GM18499 (cell line): ENCODE results near the gene NUDT13.

ENCODE experiments used
- ATAC-seq: cut with Tn5 transposase; IDR thresholded peaks from one replicate; pipeline ENCODE4 v1.9.1; 2021; ENCODE audit warnings: moderate number of reproducible peaks; ENCODE audit not compliant: insufficient read depth, unreplicated experiment

Gene NUDT13

GRCh38 chr10:73161079-73161478, 50.8 kb downstream of the NUDT13 start:
- no peak for ATAC-seq

- ATAC-seq = no peak
Observed at GRCh38 chr10:73161662-73162061, 51.4 kb downstream of the NUDT13 start.

GRCh38 chr10:73163096-73163495, 52.8 kb downstream of the NUDT13 start:
- ATAC-seq = no peak

GRCh38 chr10:73166972-73167371, 56.7 kb downstream of the NUDT13 start:
- ATAC-seq = no peak

- no peak for ATAC-seq
Observed at GRCh38 chr10:73167458-73167782, 57.2 kb downstream of the NUDT13 start.

GRCh38 chr10:73167783-73168464, 57.7 kb downstream of the NUDT13 start, which contains the start of the genes ECD and FAM149B1:
Gene ECD (minus strand): TSS chr10:73168008. CDS start chr10:73163937, 4,071 bp downstream.
Gene FAM149B1 (plus strand): TSS chr10:73168119. CDS start chr10:73168340, 221 bp downstream.
- ATAC-seq = peak; percentile 52

- ATAC-seq = no peak
Observed at GRCh38 chr10:73168465-73168803, 58.2 kb downstream of the NUDT13 start.

GRCh38 chr10:73169320-73169719, 59.1 kb downstream of the NUDT13 start:
- ATAC-seq = no peak

GRCh38 chr10:73172867-73173266, 62.6 kb downstream of the NUDT13 start:
- ATAC-seq = no peak

- no peak for ATAC-seq
Observed at GRCh38 chr10:73174148-73174925, 64.1 kb downstream of the NUDT13 start.
